ENCODE measurements around the gene BSND. TPM values are rescaled to one million over a fixed set of nuclear protein-coding genes. Genes with fewer than 3 reads are reported as not detected.

The BSND gene
- total and polyA plus RNA-seq, 2 experiments from 2014 or later = not detected

GRCh38 chr1:54984131-54984842, 14.4 kb upstream of the BSND start:
- peaks cover 54% of the 10 kb centered on the region for H3K27me3 ChIP-seq
- H3K4me1 ChIP-seq (ENCODE audit: low read depth) = no peaks in the 10 kb centered on the region

GRCh38 chr1:54985556-54985955, 13.2 kb upstream of the BSND start:
- Histone ChIP-seq H3K36me3 (no peaks in the 10 kb centered on the region), H3K27ac (no peak overlapping the region), H3K27me3 (peaks cover 41% of the 10 kb centered on the region), H3K4me1 (ENCODE audit: low read depth) (no peaks in the 10 kb centered on the region), H3K9me3 (ENCODE audit: low read depth) (no peaks in the 10 kb centered on the region), H3K4me3 (no peak overlapping the region)
- no peak for DNase-seq (ENCODE audit: low read depth in 1 of 2, low spot score in 1 of 2)
- no peak for TF ChIP-seq CTCF (IDR thresholded peaks at IDR 0.05; ENCODE audit: low read depth, low read length)

More at GRCh38 chr1:54984131-54984842, 14.4 kb upstream of the BSND start:
- Histone ChIP-seq H3K27ac (no peak overlapping the region), H3K9me3 (ENCODE audit: low read depth) (no peaks in the 10 kb centered on the region), H3K4me3 (no peak overlapping the region), H3K36me3 (no peaks in the 10 kb centered on the region)
- no peak for DNase-seq (ENCODE audit: low read depth in 1 of 2, low spot score in 1 of 2)
- no peak for TF ChIP-seq CTCF (IDR thresholded peaks at IDR 0.05; ENCODE audit: low read depth, low read length)

GRCh38 chr1:54986025-54986424, 12.7 kb upstream of the BSND start:
- Histone ChIP-seq H3K9me3 (ENCODE audit: low read depth) (no peaks in the 10 kb centered on the region), H3K27ac (no peak overlapping the region), H3K36me3 (no peaks in the 10 kb centered on the region), H3K4me1 (ENCODE audit: low read depth) (no peaks in the 10 kb centered on the region), H3K4me3 (no peak overlapping the region), H3K27me3 (peaks cover 37% of the 10 kb centered on the region)
- TF ChIP-seq CTCF (IDR thresholded peaks at IDR 0.05; ENCODE audit: low read depth, low read length) = no peak
- no peak for DNase-seq (ENCODE audit: low read depth in 1 of 2, low spot score in 1 of 2)

- no peak for DNase-seq (ENCODE audit: low read depth in 1 of 2, low spot score in 1 of 2)
- Histone ChIP-seq H3K9me3 (ENCODE audit: low read depth) (no peaks in the 10 kb centered on the region), H3K27ac (no peak overlapping the region), H3K27me3 (peaks cover 31% of the 10 kb centered on the region), H3K4me1 (ENCODE audit: low read depth) (no peaks in the 10 kb centered on the region), H3K36me3 (no peaks in the 10 kb centered on the region), H3K4me3 (no peak overlapping the region)
- TF ChIP-seq CTCF (IDR thresholded peaks at IDR 0.05; ENCODE audit: low read depth, low read length) = no peak
These were observed 12.2 kb upstream of the BSND start for GRCh38 chr1:54986533-54986932.

- no peak for DNase-seq (ENCODE audit: low read depth in 1 of 2, low spot score in 1 of 2)
- H3K27me3 ChIP-seq = peaks cover 22% of the 10 kb centered on the region
- TF ChIP-seq CTCF (IDR thresholded peaks at IDR 0.05; ENCODE audit: low read depth, low read length) = no peak
- H3K27ac ChIP-seq = no peak overlapping the region
- no peaks in the 10 kb centered on the region for H3K4me1 ChIP-seq (ENCODE audit: low read depth)
- no peaks in the 10 kb centered on the region for H3K9me3 ChIP-seq (ENCODE audit: low read depth)
- H3K4me3 ChIP-seq = no peak overlapping the region
- no peaks in the 10 kb centered on the region for H3K36me3 ChIP-seq
These were observed 11.3 kb upstream of the BSND start for GRCh38 chr1:54987427-54987826.
